Keratinocyte (primary cell): Measurements from ENCODE around the gene DNAJB2. TPM values are rescaled to one million over a fixed set of nuclear protein-coding genes. Genes with fewer than 3 reads are reported as not detected.

ENCODE experiments used
- DNase-seq: peaks from one replicate; pipeline ENCODE4 v3.0.0-alpha.2; 2011; ENCODE audit warnings: low read depth, missing footprints, low spot score
- FAIRE-seq: peaks from 2 replicates; lab custom pipeline; 2011; peaks lifted over from hg19 to GRCh38; lab: Jason Lieb, UNC
- H2AFZ ChIP-seq: 2 replicates; pipeline ENCODE4 v1.6.0; 2012; ENCODE audit warnings: low read length, control low read depth, inconsistent platforms; ENCODE audit not compliant: control insufficient read depth
- H3K27ac ChIP-seq: 2 replicates; pipeline ENCODE4 v1.5.1; 2011; ENCODE audit warnings: low read length; ENCODE audit not compliant: control insufficient read depth, insufficient read depth
- H3K27me3 ChIP-seq: 3 replicates; pipeline ENCODE4 v1.6.0; 2011; ENCODE audit warnings: low read length; ENCODE audit not compliant: control insufficient read depth, insufficient read depth; ENCODE audit errors: extremely low read depth
- H3K36me3 ChIP-seq, 2 experiments: 2 replicates in 1 of 2; 3 replicates in 1 of 2; pipeline ENCODE4 v1.5.1; 2011; ENCODE audit warnings: low read length in 2 of 2, mild to moderate bottlenecking in 1 of 2; ENCODE audit not compliant: control insufficient read depth in 2 of 2, insufficient read depth in 2 of 2; ENCODE audit errors: extremely low read depth in 1 of 2
- H3K4me1 ChIP-seq: 3 replicates; pipeline ENCODE4 v1.5.1; 2011; ENCODE audit warnings: low read length; ENCODE audit not compliant: control insufficient read depth, insufficient read depth; ENCODE audit errors: extremely low read depth
- H3K4me2 ChIP-seq: 3 replicates; pipeline ENCODE4 v1.6.0; 2011; ENCODE audit warnings: low read depth, low read length; ENCODE audit not compliant: control insufficient read depth, insufficient read depth; ENCODE audit errors: extremely low read depth
- H3K4me3 ChIP-seq, 3 experiments: fragments of 200-600 bp in 1 of 3; sonication (generic) in 1 of 3; 2 replicates in 2 of 3; 3 replicates in 1 of 3; pipeline ENCODE4 v1.5.1; 2011 to 2016; ENCODE audit warnings: low read length in 3 of 3, mild to moderate bottlenecking in 3 of 3, control low read depth in 2 of 3, inconsistent platforms in 1 of 3, low read depth in 1 of 3, mixed read lengths in 1 of 3, mixed run types in 1 of 3, moderate library complexity in 1 of 3; ENCODE audit not compliant: control insufficient read depth in 2 of 3, insufficient read depth in 2 of 3; ENCODE audit errors: extremely low read depth in 1 of 3
- H3K79me2 ChIP-seq: 2 replicates; pipeline ENCODE4 v1.6.0; 2012; ENCODE audit warnings: low read length; ENCODE audit not compliant: control insufficient read depth, insufficient read depth
- H3K9ac ChIP-seq: 3 replicates; pipeline ENCODE4 v1.6.0; 2011; ENCODE audit warnings: low read length; ENCODE audit not compliant: control insufficient read depth, insufficient read depth; ENCODE audit errors: extremely low read depth
- H3K9me1 ChIP-seq: 3 replicates; pipeline ENCODE4 v1.6.0; 2011; ENCODE audit warnings: low read length; ENCODE audit not compliant: control insufficient read depth, insufficient read depth; ENCODE audit errors: extremely low read depth
- H3K9me3 ChIP-seq: 2 replicates; pipeline ENCODE4 v1.5.1; 2012; ENCODE audit warnings: low read depth, low read length; ENCODE audit not compliant: control insufficient read depth
- H4K20me1 ChIP-seq: 3 replicates; pipeline ENCODE4 v1.6.0; 2011; ENCODE audit warnings: low read length; ENCODE audit not compliant: control insufficient read depth, insufficient read depth; ENCODE audit errors: extremely low read depth
- EZH2 ChIP-seq: IDR thresholded peaks from one replicate; pipeline ENCODE4 v1.6.1; 2012; ENCODE audit warnings: inconsistent platforms, mild to moderate bottlenecking, low read length, moderate library complexity
- dilution Hi-C: fragments of 300-500 bp; cut with MboI; formaldehyde crosslinking; loops from one replicate; pipeline ENCODE4 v1.7.0; 2020; ENCODE audit warnings: low sequenced_read_pairs; ENCODE audit not compliant: extremely low pct_ligation_motif_present
- polyA plus RNA-seq, 5 experiments: library from polyadenylated mRNA; depleted of rRNA in 3 of 5; stranded (reverse) in 3 of 5; stranded (forward) in 1 of 5; unstranded in 1 of 5; fragments of >200 nt; gene quantifications; 1 replicate in 1 of 5; 2 replicates in 3 of 5; 3 replicates in 1 of 5; pipeline versions ENCODE4 v1.2.1 to v1.2.3, GENCODE V29; 2011 to 2012; ENCODE audit warnings: missing spikeins in 2 of 5, low read depth in 1 of 5, low replicate concordance in 1 of 5
- TF ChIP-seq, protein P1 (sequence below), 3 experiments: IDR thresholded peaks in 1 of 3; conservative IDR thresholded peaks in 1 of 3; optimal IDR thresholded peaks in 1 of 3; 2 replicates in 2 of 3; 3 replicates in 1 of 3; pipeline versions ENCODE3 to v1.5.1; 2011; ENCODE audit warnings: low read length in 3 of 3, mild to moderate bottlenecking in 3 of 3, moderate library complexity in 2 of 3, control low read depth in 1 of 3, inconsistent platforms in 1 of 3; ENCODE audit not compliant: insufficient read depth in 2 of 3; ENCODE audit errors: extremely low read depth in 1 of 3

Gene DNAJB2
- polyA plus RNA-seq, 1 donor (not counting 4 experiments of a cell fraction or from before 2014, with no cell fraction given): 51.7 TPM

DNA sequence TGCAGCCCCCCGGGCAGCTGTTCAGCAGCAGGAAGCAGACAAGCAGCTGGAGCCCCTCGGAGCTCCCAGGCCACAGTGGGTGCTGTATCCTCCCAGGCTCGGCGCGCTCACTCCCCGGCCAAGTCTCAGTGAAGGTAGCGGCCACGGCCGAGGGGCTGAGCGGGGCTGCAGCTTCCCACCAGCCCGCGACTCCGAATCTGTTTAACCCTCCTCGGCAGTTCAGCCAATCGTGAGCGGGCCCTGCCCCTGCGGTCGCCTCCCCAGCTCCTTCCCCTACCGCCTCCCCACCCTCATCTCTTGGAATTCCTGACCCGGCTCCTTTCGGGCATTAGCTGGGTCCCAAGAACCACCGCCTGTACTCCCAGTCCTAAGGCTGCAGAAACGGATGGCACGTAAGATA is 53.4 kb downstream of the DNAJB2 start, which contains the start of gene RESP18:
Gene RESP18, minus strand, starts transcription at position 203 of the 400 bp plus-strand sequence.
- Histone ChIP-seq H3K9me1 (no peaks in the 10 kb centered on the region), H3K27me3 (peaks cover 31% of the 10 kb centered on the region), H2AFZ (no peak within 1 kb of the TSS), H3K4me1 (no peaks in the 10 kb centered on the region), H3K4me2 (no peak within 1 kb of the TSS), H3K79me2 (no peaks in the 10 kb centered on the region), H3K4me3 (no peak within 1 kb of the TSS), H3K9me3 (no peaks in the 10 kb centered on the region), H4K20me1 (no peaks in the 10 kb centered on the region), H3K9ac (no peak within 1 kb of the TSS), H3K27ac (no peak within 1 kb of the TSS), H3K36me3 (no peaks in the 10 kb centered on the region)
- FAIRE-seq: no peak
- dilution Hi-C loops: no loop called here
- DNase-seq: no peak
- TF ChIP-seq, protein P1, sequence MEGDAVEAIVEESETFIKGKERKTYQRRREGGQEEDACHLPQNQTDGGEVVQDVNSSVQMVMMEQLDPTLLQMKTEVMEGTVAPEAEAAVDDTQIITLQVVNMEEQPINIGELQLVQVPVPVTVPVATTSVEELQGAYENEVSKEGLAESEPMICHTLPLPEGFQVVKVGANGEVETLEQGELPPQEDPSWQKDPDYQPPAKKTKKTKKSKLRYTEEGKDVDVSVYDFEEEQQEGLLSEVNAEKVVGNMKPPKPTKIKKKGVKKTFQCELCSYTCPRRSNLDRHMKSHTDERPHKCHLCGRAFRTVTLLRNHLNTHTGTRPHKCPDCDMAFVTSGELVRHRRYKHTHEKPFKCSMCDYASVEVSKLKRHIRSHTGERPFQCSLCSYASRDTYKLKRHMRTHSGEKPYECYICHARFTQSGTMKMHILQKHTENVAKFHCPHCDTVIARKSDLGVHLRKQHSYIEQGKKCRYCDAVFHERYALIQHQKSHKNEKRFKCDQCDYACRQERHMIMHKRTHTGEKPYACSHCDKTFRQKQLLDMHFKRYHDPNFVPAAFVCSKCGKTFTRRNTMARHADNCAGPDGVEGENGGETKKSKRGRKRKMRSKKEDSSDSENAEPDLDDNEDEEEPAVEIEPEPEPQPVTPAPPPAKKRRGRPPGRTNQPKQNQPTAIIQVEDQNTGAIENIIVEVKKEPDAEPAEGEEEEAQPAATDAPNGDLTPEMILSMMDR (optimal IDR thresholded peaks at IDR 0.05 in 1 of 3, IDR thresholded peaks at IDR 0.05 in 1 of 3, conservative IDR thresholded peaks at IDR 0.05 in 1 of 3; ENCODE audit: extremely low read depth in 1 of 3, insufficient read depth in 2 of 3, low read length in 3 of 3): no peak
- no peak for TF ChIP-seq EZH2

DNA sequence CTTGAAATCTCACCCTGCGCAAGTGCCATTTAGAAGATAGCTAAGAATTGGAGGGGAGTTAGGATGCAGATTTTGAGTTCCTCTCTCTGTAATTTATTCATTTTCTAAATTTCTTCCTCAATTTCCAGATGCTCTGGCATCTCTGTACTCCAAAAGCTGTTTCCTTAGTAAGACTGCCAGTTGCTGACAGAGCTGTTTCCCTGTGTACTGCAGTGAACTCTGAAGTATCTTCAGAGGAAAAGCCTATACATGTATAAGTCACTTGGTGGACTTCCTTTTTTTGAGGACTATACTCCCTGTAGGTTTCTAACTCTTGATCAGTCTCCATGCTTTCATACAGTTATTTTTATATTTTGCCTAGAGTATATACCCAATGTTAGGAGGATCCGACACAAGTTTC is 54.9 kb downstream of the DNAJB2 start:
- no peak for TF ChIP-seq EZH2
- TF ChIP-seq, protein P1 (optimal IDR thresholded peaks at IDR 0.05 in 1 of 3, IDR thresholded peaks at IDR 0.05 in 1 of 3, conservative IDR thresholded peaks at IDR 0.05 in 1 of 3; ENCODE audit: extremely low read depth in 1 of 3, insufficient read depth in 2 of 3, low read length in 3 of 3): no peak
- H3K4me3 ChIP-seq: no peak overlapping the region
- dilution Hi-C loops: no loop called here

More for the DNA sequence above, 54.9 kb downstream of the DNAJB2 start:
- Histone ChIP-seq H3K79me2 (no peaks in the 10 kb centered on the region), H4K20me1 (no peaks in the 10 kb centered on the region), H3K4me1 (no peaks in the 10 kb centered on the region), H3K4me2 (no peak overlapping the region), H3K36me3 (no peaks in the 10 kb centered on the region), H3K9ac (no peak overlapping the region), H2AFZ (no peak overlapping the region), H3K27ac (no peak overlapping the region), H3K9me3 (no peaks in the 10 kb centered on the region), H3K9me1 (no peaks in the 10 kb centered on the region), H3K27me3 (peaks cover 27% of the 10 kb centered on the region)
- DNase-seq (no peak), FAIRE-seq (no peak)
